ENCODE results near the gene ZNF497.

Gene ZNF497

GRCh38 chr19:58357481-58358145, 4.9 kb downstream of the ZNF497 start:
- no peak overlapping the region for H3K27ac ChIP-seq (ENCODE audit: low read depth, low read length)

GRCh38 chr19:58356766-58357480, 5.6 kb downstream of the ZNF497 start:
- Histone ChIP-seq H3K27ac (ENCODE audit: low read depth, low read length) (no peak overlapping the region), H3K4me1 (ENCODE audit: insufficient read depth, low read length) (0 out of 2 replicates have a peak, but pooled peaks cover 2% of the 10 kb centered on the region), H3K9me3 (ENCODE audit: insufficient read depth, low read depth, low read length) (no peaks in the 10 kb centered on the region), H3K4me3 (ENCODE audit: low read length) (no peak overlapping the region), H3K36me3 (ENCODE audit: insufficient read depth, low read length) (no peaks in the 10 kb centered on the region), H3K9ac (ENCODE audit: low read depth, low read length) (no peak overlapping the region), H3K27me3 (ENCODE audit: insufficient read depth, low read length) (no peaks in the 10 kb centered on the region)
- WGBS, result 93% methylated on average over 75 of the region's 75 CpGs

More at GRCh38 chr19:58357481-58358145, 4.9 kb downstream of the ZNF497 start:
- H3K27me3 ChIP-seq (ENCODE audit: insufficient read depth, low read length), result no peaks in the 10 kb centered on the region
- no peaks in the 10 kb centered on the region for H3K36me3 ChIP-seq (ENCODE audit: insufficient read depth, low read length)
- H3K9me3 ChIP-seq (ENCODE audit: insufficient read depth, low read depth, low read length), result no peaks in the 10 kb centered on the region
- no peak overlapping the region for H3K4me3 ChIP-seq (ENCODE audit: low read length)
- no peak overlapping the region for H3K9ac ChIP-seq (ENCODE audit: low read depth, low read length)
- 73% methylated on average over 19 of the region's 19 CpGs for WGBS
- 0 out of 2 replicates have a peak, but pooled peaks cover 2% of the 10 kb centered on the region for H3K4me1 ChIP-seq (ENCODE audit: insufficient read depth, low read length)

- whole genome bisulfite sequencing, result 96% methylated on average over 94 of the region's 94 CpGs
- no peak overlapping the region for H3K4me3 ChIP-seq (ENCODE audit: low read length)
- no peaks in the 10 kb centered on the region for H3K9me3 ChIP-seq (ENCODE audit: insufficient read depth, low read depth, low read length)
- H3K9ac ChIP-seq (ENCODE audit: low read depth, low read length), result no peak overlapping the region
- H3K4me1 ChIP-seq (ENCODE audit: insufficient read depth, low read length), result no peaks in the 10 kb centered on the region
- H3K27me3 ChIP-seq (ENCODE audit: insufficient read depth, low read length), result no peaks in the 10 kb centered on the region
- no peaks in the 10 kb centered on the region for H3K36me3 ChIP-seq (ENCODE audit: insufficient read depth, low read length)
- no peak overlapping the region for H3K27ac ChIP-seq (ENCODE audit: low read depth, low read length)
These were observed 6.4 kb downstream of the ZNF497 start for GRCh38 chr19:58355908-58356765.

- WGBS, result 97% methylated on average over 10 of the region's 10 CpGs
- Histone ChIP-seq H3K36me3 (ENCODE audit: insufficient read depth, low read length) (no peaks in the 10 kb centered on the region), H3K9ac (ENCODE audit: low read depth, low read length) (no peak overlapping the region), H3K27me3 (ENCODE audit: insufficient read depth, low read length) (no peaks in the 10 kb centered on the region), H3K27ac (ENCODE audit: low read depth, low read length) (no peak overlapping the region), H3K4me1 (ENCODE audit: insufficient read depth, low read length) (no peaks in the 10 kb centered on the region), H3K4me3 (ENCODE audit: low read length) (no peak overlapping the region), H3K9me3 (ENCODE audit: insufficient read depth, low read depth, low read length) (no peaks in the 10 kb centered on the region)
These were observed 7.2 kb downstream of the ZNF497 start for GRCh38 chr19:58355215-58355796.

- H3K27me3 ChIP-seq (ENCODE audit: insufficient read depth, low read length), result no peaks in the 10 kb centered on the region
- H3K36me3 ChIP-seq (ENCODE audit: insufficient read depth, low read length), result no peaks in the 10 kb centered on the region
- WGBS, result 86% methylated on average over 6 of the region's 6 CpGs
- no peak overlapping the region for H3K27ac ChIP-seq (ENCODE audit: low read depth, low read length)
- no peaks in the 10 kb centered on the region for H3K9me3 ChIP-seq (ENCODE audit: insufficient read depth, low read depth, low read length)
- no peak overlapping the region for H3K4me3 ChIP-seq (ENCODE audit: low read length)
- H3K9ac ChIP-seq (ENCODE audit: low read depth, low read length), result no peak overlapping the region
- no peaks in the 10 kb centered on the region for H3K4me1 ChIP-seq (ENCODE audit: insufficient read depth, low read length)
These were observed 8.0 kb downstream of the ZNF497 start for GRCh38 chr19:58354478-58355030.

- Histone ChIP-seq H3K27ac (ENCODE audit: low read depth, low read length) (no peak overlapping the region), H3K36me3 (ENCODE audit: insufficient read depth, low read length) (no peaks in the 10 kb centered on the region), H3K27me3 (ENCODE audit: insufficient read depth, low read length) (no peaks in the 10 kb centered on the region), H3K4me3 (ENCODE audit: low read length) (no peak overlapping the region), H3K9ac (ENCODE audit: low read depth, low read length) (no peak overlapping the region), H3K9me3 (ENCODE audit: insufficient read depth, low read depth, low read length) (no peaks in the 10 kb centered on the region), H3K4me1 (ENCODE audit: insufficient read depth, low read length) (no peaks in the 10 kb centered on the region)
- 92% methylated on average over 15 of the region's 15 CpGs for WGBS
These were observed 8.7 kb downstream of the ZNF497 start for GRCh38 chr19:58353717-58354477.

GRCh38 chr19:58352760-58353671, 9.5 kb downstream of the ZNF497 start, which contains the start of gene A1BG:
Gene A1BG (minus strand): TSS chr19:58353492. CDS start chr19:58353437, 55 bp downstream.
- no peak within 1 kb of the TSS for H3K9ac ChIP-seq (ENCODE audit: low read depth, low read length)
- H3K27me3 ChIP-seq (ENCODE audit: insufficient read depth, low read length), result peaks cover 4% of the 10 kb centered on the region; the same call in 1 of the 2 replicates
- no peak within 1 kb of the TSS for H3K27ac ChIP-seq (ENCODE audit: low read depth, low read length)
- H3K4me1 ChIP-seq (ENCODE audit: insufficient read depth, low read length), result peaks cover 3% of the 10 kb centered on the region; the same call in 1 of the 2 replicates
- 91% methylated on average over 26 of the region's 26 CpGs for WGBS
- H3K4me3 ChIP-seq (ENCODE audit: low read length), result no peak within 1 kb of the TSS
- no peaks in the 10 kb centered on the region for H3K36me3 ChIP-seq (ENCODE audit: insufficient read depth, low read length)
- H3K9me3 ChIP-seq (ENCODE audit: insufficient read depth, low read depth, low read length), result no peaks in the 10 kb centered on the region

- H3K9ac ChIP-seq (ENCODE audit: low read depth, low read length), result no peak overlapping the region
- WGBS, result 87% methylated on average over 21 of the region's 23 CpGs
These were observed 10.4 kb downstream of the ZNF497 start for GRCh38 chr19:58351990-58352755.

GRCh38 chr19:58351558-58351878, 11.0 kb downstream of the ZNF497 start:
- peaks cover 3% of the 10 kb centered on the region; the same call in 1 of the 2 replicates for H3K4me1 ChIP-seq (ENCODE audit: insufficient read depth, low read length)
- no peaks in the 10 kb centered on the region for H3K9me3 ChIP-seq (ENCODE audit: insufficient read depth, low read depth, low read length)
- H3K4me3 ChIP-seq (ENCODE audit: low read length), result no peak overlapping the region
- H3K9ac ChIP-seq (ENCODE audit: low read depth, low read length), result no peak overlapping the region
- peaks cover 13% of the 10 kb centered on the region for H3K27me3 ChIP-seq (ENCODE audit: insufficient read depth, low read length)
- no peaks in the 10 kb centered on the region for H3K36me3 ChIP-seq (ENCODE audit: insufficient read depth, low read length)
- no peak overlapping the region for H3K27ac ChIP-seq (ENCODE audit: low read depth, low read length)
- 96% methylated on average over 9 of the region's 9 CpGs for WGBS

More at GRCh38 chr19:58351990-58352755, 10.4 kb downstream of the ZNF497 start:
- peaks cover 6% of the 10 kb centered on the region for H3K27me3 ChIP-seq (ENCODE audit: insufficient read depth, low read length)
- H3K27ac ChIP-seq (ENCODE audit: low read depth, low read length), result no peak overlapping the region
- H3K4me3 ChIP-seq (ENCODE audit: low read length), result no peak overlapping the region
- H3K36me3 ChIP-seq (ENCODE audit: insufficient read depth, low read length), result no peaks in the 10 kb centered on the region
- H3K4me1 ChIP-seq (ENCODE audit: insufficient read depth, low read length), result peaks cover 3% of the 10 kb centered on the region; the same call in 1 of the 2 replicates
- H3K9me3 ChIP-seq (ENCODE audit: insufficient read depth, low read depth, low read length), result no peaks in the 10 kb centered on the region

All from HUES64 (cell line).